Measurements from ENCODE around the gene MAP3K4. TPM values are rescaled to one million over a fixed set of nuclear protein-coding genes. Genes with fewer than 3 reads are reported as not detected.

Gene MAP3K4
- total and polyA plus RNA-seq, 9 donors = 17.3 to 29.1 (median 19.5) TPM

DNA sequence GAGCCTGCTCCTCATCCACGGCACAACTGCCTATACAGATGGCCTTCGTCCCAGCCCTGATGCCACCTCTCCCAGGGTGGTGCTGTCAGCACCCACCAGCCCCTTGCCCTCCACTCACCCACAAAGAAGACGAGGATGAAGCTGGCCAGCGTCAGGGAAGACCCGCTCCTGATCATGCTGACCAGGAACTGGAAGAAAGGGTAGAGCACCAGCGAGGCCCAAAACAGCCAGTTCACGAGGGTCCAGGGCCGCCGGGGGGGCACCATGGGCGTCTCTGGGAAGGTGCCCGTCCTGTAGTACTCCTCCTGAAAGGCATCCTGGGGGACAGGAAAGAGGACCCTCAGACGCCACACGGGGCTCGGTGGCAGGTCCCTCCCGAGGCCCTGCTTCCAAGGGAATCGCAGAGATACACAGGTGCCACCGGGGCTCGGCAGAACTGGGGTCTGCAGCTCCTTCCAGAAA is 147.8 kb downstream of the MAP3K4 start:
- no peak for DNase-seq
- no peak overlapping the region for H3K4me3 ChIP-seq (ENCODE audit: low read length)
- H3K4me1 ChIP-seq (ENCODE audit: control insufficient read depth, insufficient read depth, low read length) = peaks cover 19% of the 10 kb centered on the region
- H3K27me3 ChIP-seq (ENCODE audit: control insufficient read depth, insufficient read depth, low read length) = no peaks in the 10 kb centered on the region
- peaks cover 41% of the 10 kb centered on the region for H3K36me3 ChIP-seq (ENCODE audit: control insufficient read depth, insufficient read depth, low read length)
- H3K9me3 ChIP-seq (replicated peaks; ENCODE audit: control insufficient read depth, low read depth, low read length) = no peaks in the 10 kb centered on the region
- H3K27ac ChIP-seq (ENCODE audit: low read length) = no peak overlapping the region
- 76% methylated on average over 17 of the region's 18 CpGs for WGBS (ENCODE audit: insufficient coverage)

GRCh38 chr6:161139766-161140553 is 148.4 kb downstream of the MAP3K4 start:
- WGBS (ENCODE audit: insufficient coverage) = 84% methylated on average over 18 of the region's 28 CpGs

DNA sequence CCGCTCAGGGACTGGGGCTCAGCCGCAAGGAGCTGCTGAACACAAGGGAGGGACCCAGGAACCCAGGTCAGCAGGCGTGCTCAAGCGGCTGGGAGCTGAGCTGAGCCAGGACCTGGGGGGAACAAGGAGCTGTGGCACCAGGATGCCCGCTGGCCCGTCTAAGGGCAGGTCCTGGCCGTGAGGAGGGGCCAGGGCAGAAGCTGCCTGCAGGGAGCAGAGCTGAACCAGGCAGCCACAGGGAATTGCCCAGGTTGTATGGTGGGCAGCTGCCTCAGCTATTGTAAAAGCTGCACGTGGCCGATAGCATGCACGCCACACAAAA is 148.9 kb downstream of the MAP3K4 start:
- Histone ChIP-seq H3K4me3 (ENCODE audit: low read length) (no peak overlapping the region), H3K9me3 (replicated peaks; ENCODE audit: control insufficient read depth, low read depth, low read length) (no peaks in the 10 kb centered on the region), H3K4me1 (ENCODE audit: control insufficient read depth, insufficient read depth, low read length) (peaks cover 17% of the 10 kb centered on the region), H3K36me3 (ENCODE audit: control insufficient read depth, insufficient read depth, low read length) (peaks cover 36% of the 10 kb centered on the region), H3K27ac (ENCODE audit: low read length) (no peak overlapping the region), H3K27me3 (ENCODE audit: control insufficient read depth, insufficient read depth, low read length) (no peaks in the 10 kb centered on the region)
- WGBS (ENCODE audit: insufficient coverage) = 89% methylated on average over 10 of the region's 10 CpGs
- DNase-seq = no peak

More at GRCh38 chr6:161139766-161140553, 148.4 kb downstream of the MAP3K4 start:
- H3K4me3 ChIP-seq (ENCODE audit: low read length) = no peak overlapping the region
- peaks cover 41% of the 10 kb centered on the region for H3K36me3 ChIP-seq (ENCODE audit: control insufficient read depth, insufficient read depth, low read length)
- no peak overlapping the region for H3K27ac ChIP-seq (ENCODE audit: low read length)
- no peaks in the 10 kb centered on the region for H3K27me3 ChIP-seq (ENCODE audit: control insufficient read depth, insufficient read depth, low read length)
- H3K4me1 ChIP-seq (ENCODE audit: control insufficient read depth, insufficient read depth, low read length) = peaks cover 19% of the 10 kb centered on the region
- DNase-seq = peak; percentile 58
- no peaks in the 10 kb centered on the region for H3K9me3 ChIP-seq (replicated peaks; ENCODE audit: control insufficient read depth, low read depth, low read length)

DNA sequence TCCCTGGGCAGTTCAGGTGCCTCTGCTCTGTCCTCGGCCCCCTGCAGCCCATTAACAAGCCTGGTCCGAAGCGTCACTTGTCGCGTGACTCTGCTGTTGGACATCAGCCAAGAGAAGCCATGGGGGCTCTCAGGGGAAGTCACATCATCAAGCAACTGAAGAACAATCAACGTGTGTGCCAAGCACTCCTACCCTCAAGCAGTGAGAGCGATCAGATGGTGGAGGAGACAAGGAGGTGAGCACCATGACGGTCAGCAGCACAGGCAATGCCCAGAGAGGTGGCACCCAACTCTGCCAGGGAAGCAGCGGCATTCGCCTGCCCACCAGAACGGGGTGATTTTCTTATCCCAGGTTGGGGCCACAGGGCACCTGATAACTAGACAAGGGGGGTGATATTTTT is 149.6 kb downstream of the MAP3K4 start:
- H3K4me1 ChIP-seq (ENCODE audit: control insufficient read depth, insufficient read depth, low read length) = peaks cover 13% of the 10 kb centered on the region
- DNase-seq = no peak
- peaks cover 30% of the 10 kb centered on the region for H3K36me3 ChIP-seq (ENCODE audit: control insufficient read depth, insufficient read depth, low read length)
- WGBS (ENCODE audit: insufficient coverage) = 54% methylated on average over 9 of the region's 11 CpGs
- no peak overlapping the region for H3K27ac ChIP-seq (ENCODE audit: low read length)
- no peaks in the 10 kb centered on the region for H3K27me3 ChIP-seq (ENCODE audit: control insufficient read depth, insufficient read depth, low read length)
- no peaks in the 10 kb centered on the region for H3K9me3 ChIP-seq (replicated peaks; ENCODE audit: control insufficient read depth, low read depth, low read length)
- no peak overlapping the region for H3K4me3 ChIP-seq (ENCODE audit: low read length)

DNA sequence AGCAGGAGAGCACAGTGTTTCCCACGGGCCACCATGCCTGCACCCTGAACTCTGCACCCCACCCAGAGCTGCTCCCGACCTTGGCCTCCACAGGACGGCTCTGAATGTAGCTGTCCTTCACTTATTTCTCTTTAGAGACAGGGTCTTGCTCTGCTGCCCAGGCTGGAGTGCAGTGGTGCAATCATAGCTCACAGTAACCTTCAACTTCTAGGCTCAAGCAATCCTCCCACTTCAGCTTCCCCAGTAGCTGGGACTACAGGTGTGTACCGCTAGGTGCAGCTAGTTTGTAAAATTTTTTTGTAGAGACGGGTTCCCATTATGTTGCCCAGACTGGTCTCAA is 151.4 kb downstream of the MAP3K4 start:
- DNase-seq = no peak
- WGBS (ENCODE audit: insufficient coverage) = 96% methylated on average over 3 of the region's 5 CpGs

GRCh38 chr6:161143663-161144430 is 152.3 kb downstream of the MAP3K4 start:
- no peak overlapping the region for H3K27ac ChIP-seq (ENCODE audit: low read length)
- DNase-seq = no peak
- no peaks in the 10 kb centered on the region for H3K27me3 ChIP-seq (ENCODE audit: control insufficient read depth, insufficient read depth, low read length)
- H3K4me3 ChIP-seq (ENCODE audit: low read length) = no peak overlapping the region
- H3K4me1 ChIP-seq (ENCODE audit: control insufficient read depth, insufficient read depth, low read length) = peaks cover 9% of the 10 kb centered on the region
- H3K36me3 ChIP-seq (ENCODE audit: control insufficient read depth, insufficient read depth, low read length) = peaks cover 29% of the 10 kb centered on the region
- no peaks in the 10 kb centered on the region for H3K9me3 ChIP-seq (replicated peaks; ENCODE audit: control insufficient read depth, low read depth, low read length)
- WGBS (ENCODE audit: insufficient coverage) = 73% methylated on average over 7 of the region's 11 CpGs

More for the DNA sequence above, 151.4 kb downstream of the MAP3K4 start:
- peaks cover 27% of the 10 kb centered on the region for H3K36me3 ChIP-seq (ENCODE audit: control insufficient read depth, insufficient read depth, low read length)
- no peaks in the 10 kb centered on the region for H3K27me3 ChIP-seq (ENCODE audit: control insufficient read depth, insufficient read depth, low read length)
- H3K4me3 ChIP-seq (ENCODE audit: low read length) = no peak overlapping the region
- no peaks in the 10 kb centered on the region for H3K9me3 ChIP-seq (replicated peaks; ENCODE audit: control insufficient read depth, low read depth, low read length)
- H3K4me1 ChIP-seq (ENCODE audit: control insufficient read depth, insufficient read depth, low read length) = peaks cover 13% of the 10 kb centered on the region
- no peak overlapping the region for H3K27ac ChIP-seq (ENCODE audit: low read length)

- H3K4me3 ChIP-seq (ENCODE audit: low read length) = no peak overlapping the region
- no peak overlapping the region for H3K27ac ChIP-seq (ENCODE audit: low read length)
- 90% methylated on average over 4 of the region's 5 CpGs for WGBS (ENCODE audit: insufficient coverage)
- H3K36me3 ChIP-seq (ENCODE audit: control insufficient read depth, insufficient read depth, low read length) = peaks cover 39% of the 10 kb centered on the region
- no peaks in the 10 kb centered on the region for H3K27me3 ChIP-seq (ENCODE audit: control insufficient read depth, insufficient read depth, low read length)
- H3K9me3 ChIP-seq (replicated peaks; ENCODE audit: control insufficient read depth, low read depth, low read length) = no peaks in the 10 kb centered on the region
- H3K4me1 ChIP-seq (ENCODE audit: control insufficient read depth, insufficient read depth, low read length) = no peaks in the 10 kb centered on the region
- no peak for DNase-seq
Observed at GRCh38 chr6:161150136-161150535, 158.6 kb downstream of the MAP3K4 start.

- no peak for DNase-seq
- Histone ChIP-seq H3K4me1 (ENCODE audit: control insufficient read depth, insufficient read depth, low read length) (no peaks in the 10 kb centered on the region), H3K27ac (ENCODE audit: low read length) (no peak overlapping the region), H3K9me3 (replicated peaks; ENCODE audit: control insufficient read depth, low read depth, low read length) (no peaks in the 10 kb centered on the region), H3K36me3 (ENCODE audit: control insufficient read depth, insufficient read depth, low read length) (peaks cover 43% of the 10 kb centered on the region), H3K4me3 (ENCODE audit: low read length) (no peak overlapping the region), H3K27me3 (ENCODE audit: control insufficient read depth, insufficient read depth, low read length) (no peaks in the 10 kb centered on the region)
- WGBS (ENCODE audit: insufficient coverage) = 95% methylated on average over 4 of the region's 8 CpGs
Observed at GRCh38 chr6:161150566-161150965, 159.0 kb downstream of the MAP3K4 start.

DNA sequence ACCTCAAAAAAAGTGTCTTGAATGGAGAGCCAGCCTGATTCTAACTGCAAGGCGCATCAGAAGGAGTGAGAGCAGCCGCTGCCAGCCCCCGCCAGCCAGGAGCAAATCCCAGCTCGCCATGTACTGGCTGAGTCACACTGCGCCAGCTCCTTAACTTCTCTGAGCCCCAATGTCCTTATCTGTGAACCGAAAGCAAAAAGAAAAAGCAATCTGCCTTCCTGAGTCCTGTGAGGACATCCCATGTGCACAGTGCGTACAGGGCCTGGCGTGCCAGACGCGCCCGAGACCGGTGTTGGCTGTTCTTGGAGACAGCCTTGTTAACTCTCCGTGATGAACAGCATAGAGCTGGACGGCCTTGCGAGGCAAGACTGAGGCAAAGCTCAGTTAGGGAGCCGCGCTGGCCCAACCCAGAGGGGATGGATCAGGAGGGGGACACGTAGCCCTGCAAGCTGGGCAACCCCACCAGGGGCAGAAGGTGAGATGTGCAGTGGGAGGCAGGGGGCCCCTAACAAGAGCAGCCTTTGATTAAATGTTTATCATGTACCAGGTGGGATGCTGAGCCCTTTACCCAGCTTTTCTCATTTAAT is 159.6 kb downstream of the MAP3K4 start:
- Histone ChIP-seq H3K9me3 (replicated peaks; ENCODE audit: control insufficient read depth, low read depth, low read length) (no peaks in the 10 kb centered on the region), H3K4me3 (ENCODE audit: low read length) (no peak overlapping the region), H3K27ac (ENCODE audit: low read length) (no peak overlapping the region), H3K27me3 (ENCODE audit: control insufficient read depth, insufficient read depth, low read length) (no peaks in the 10 kb centered on the region), H3K4me1 (ENCODE audit: control insufficient read depth, insufficient read depth, low read length) (no peaks in the 10 kb centered on the region), H3K36me3 (ENCODE audit: control insufficient read depth, insufficient read depth, low read length) (peaks cover 47% of the 10 kb centered on the region)
- 94% methylated on average over 18 of the region's 18 CpGs for WGBS (ENCODE audit: insufficient coverage)
- no peak for DNase-seq
